Psoas muscle (tissue), 8 donors: ENCODE results near the gene XPO4. TPM values are rescaled to one million over a fixed set of nuclear protein-coding genes. Genes with fewer than 3 reads are reported as not detected.
"Not testable (repeated sequence)": the region's sequence is repeated elsewhere in the genome, so short reads cannot be mapped to it uniquely, and the experiment has no call there.

Source experiments
- ATAC-seq, 4 donors: fragments of 200-7000 bp; cut with Tn5 transposase; one replicate each; pipeline ENCODE4 v1.9.1; 2020; ENCODE audit warnings: moderate library complexity in 3 of 4, mild to moderate bottlenecking in 2 of 4
- DNase-seq, 2 donors: peaks; one replicate each; pipeline ENCODE4 v3.0.0-alpha.2; 2020
- H3K27ac ChIP-seq: fragments of 200-600 bp; one replicate; pipeline ENCODE4 v1.8.0; 2022
- H3K27me3 ChIP-seq, 3 donors: fragments of 200-600 bp in 1 of 3; one replicate each; pipeline versions ENCODE4 v1.6.1 to v1.8.0; 2013 to 2022; ENCODE audit warnings: low read length in 2 of 3, mild to moderate bottlenecking in 2 of 3, moderate library complexity in 1 of 3; ENCODE audit not compliant: insufficient read depth in 3 of 3
- H3K36me3 ChIP-seq, 2 donors: fragments of 200-600 bp in 1 of 2; one replicate each; pipeline versions ENCODE4 v1.6.1 to v1.8.0; 2013 to 2022; ENCODE audit warnings: low read depth in 1 of 2, mild to moderate bottlenecking in 1 of 2, moderate library complexity in 1 of 2; ENCODE audit not compliant: insufficient read depth in 1 of 2
- H3K4me1 ChIP-seq: fragments of 200-600 bp; one replicate; pipeline ENCODE4 v1.8.0; 2022
- H3K4me3 ChIP-seq: fragments of 200-600 bp; one replicate; pipeline ENCODE4 v1.8.0; 2022; ENCODE audit warnings: mild to moderate bottlenecking
- H3K9me3 ChIP-seq: fragments of 200-600 bp; one replicate; pipeline ENCODE4 v1.8.0; 2022
- CTCF ChIP-seq: fragments of 200-600 bp; IDR thresholded peaks from one replicate; pipeline ENCODE4 v1.8.0; 2022; ENCODE audit warnings: antibody characterized with exemption
- WGBS, 3 donors: extraction: QIAGEN DNeasy Blood & Tissue Kit; methylation state at CpG; one replicate each; pipeline versions ENCODE4 v1.1.6 to v1.1.7; 2013; 5-methylcytosine and 5-hydroxymethylcytosine counted together
- intact Hi-C, 2 donors: fragments of 100-400 bp; cut with DNase I; formaldehyde crosslinking; loops; one replicate each; pipeline versions ENCODE4 v1.11.0 to v1.14.2; 2022
- polyA plus RNA-seq, 3 donors: library from polyadenylated mRNA; stranded (reverse); fragments of 200-250 nt; gene quantifications; one replicate each; pipeline ENCODE4 v1.2.3, GENCODE V29; 2013
- total RNA-seq, 4 donors: library from RNA; stranded (reverse); fragmentation: NEBNext Ultra II Directional in 2 of 4; extraction: Animal tissue kit (Norgen Biotek cat#: 25700) in 2 of 4; gene quantifications; one replicate each; pipeline versions ENCODE4 v1.2.1 to v1.2.4, GENCODE V29; 2021 to 2023
- donor health status: healthy with polysubstance abuse.
- donor health status: DM: no; HTN: no; CAD: no; lungs with moderate emphysema.
- donor health status: Bipolar disorder and iron deficiency.
- donor health status: healthy.
- donor health status: DM: yes; HTN: yes; CAD: no.
- donor health status: DM: no; HTN: no; CAD: no.
- donor health status: DM: no; HTN: no; CAD: no.
- donor health status: DM: yes; HTN: yes; CAD: no.

Gene XPO4
- total and polyA plus RNA-seq, 7 donors, result 3.9 to 67.2 (median 12.2) TPM

- Histone ChIP-seq H3K4me1 (peaks cover 14% of the 10 kb centered on the region), H3K9me3 (no peaks in the 10 kb centered on the region), H3K27me3 (no peaks in the 10 kb centered on the region), H3K4me3 (no peak overlapping the region), H3K27ac (peak overlapping the region; percentile 78), H3K36me3 (no peaks in the 10 kb centered on the region)
- intact Hi-C loops, result loop anchor here (5.0 to 10.0 kb wide), 4 partner anchors 122 to 537 kb away; partner anchors contain the start of gene LATS2 (in 2 of the 2)
- 64 to 73% (median 65%) methylated on average over 3 of the region's 3 CpGs for WGBS, 3 donors
- peak in 1 of 4 donors; percentile 17 for ATAC-seq
- no peak for TF ChIP-seq CTCF
- DNase-seq, result no peak
These were observed 37.5 kb upstream of the XPO4 start for GRCh38 chr13:20940083-20940482.

DNA sequence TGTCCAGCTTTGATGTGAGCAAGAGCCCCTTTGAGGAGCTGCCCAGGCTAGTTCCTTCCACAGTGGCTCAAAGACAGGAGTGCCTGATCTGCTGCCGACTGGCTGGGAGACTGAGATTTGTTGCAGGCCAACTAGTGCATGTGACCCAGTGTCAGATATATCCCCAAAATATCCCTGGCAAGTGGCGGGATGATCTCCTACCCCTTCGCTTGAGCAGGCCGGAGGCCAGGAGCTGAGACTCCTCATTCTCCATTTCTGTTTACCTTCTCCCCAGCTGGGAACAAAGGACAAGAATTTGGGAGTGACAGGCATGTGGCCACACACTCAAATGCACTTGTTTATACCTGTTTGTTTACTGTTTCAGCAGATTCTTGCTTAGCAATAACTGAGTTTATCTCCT, 37.1 kb upstream of the XPO4 start:
- ATAC-seq, result peak; percentile 81 to 92 (median 90)
- intact Hi-C loops, result loop anchor here (5.0 to 10.0 kb wide), 4 partner anchors 123 to 538 kb away; partner anchors contain the start of gene LATS2 (in 2 of the 2)
- Histone ChIP-seq H3K9me3 (no peaks in the 10 kb centered on the region), H3K36me3 (no peaks in the 10 kb centered on the region), H3K4me1 (peaks cover 14% of the 10 kb centered on the region), H3K27ac (peak overlapping the region; percentile 78), H3K27me3 (no peaks in the 10 kb centered on the region), H3K4me3 (no peak overlapping the region)
- peak; percentile 24 to 76 for DNase-seq
- 22 to 37% (median 23%) methylated on average over 4 of the region's 4 CpGs for WGBS, 3 donors
- no peak for TF ChIP-seq CTCF

DNA sequence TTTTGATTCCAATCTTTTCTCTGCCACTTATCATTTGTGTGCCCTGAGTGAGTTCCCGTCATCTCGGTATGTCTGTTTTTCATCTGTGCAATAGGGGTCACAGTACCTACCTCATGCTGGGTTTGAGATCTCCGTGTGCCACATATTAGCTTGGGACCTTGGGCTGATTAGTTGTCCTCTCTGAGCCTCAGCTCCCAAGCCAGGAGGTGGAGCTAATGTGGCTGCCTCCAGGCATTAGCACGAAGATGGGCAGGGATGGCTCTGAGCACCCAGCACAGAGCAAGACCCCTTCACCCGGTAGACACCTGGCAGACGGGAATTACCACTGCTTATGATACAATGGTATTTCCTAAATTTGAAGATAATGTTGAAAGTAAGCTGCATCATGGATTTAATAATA, 35.8 kb upstream of the XPO4 start:
- no peaks in the 10 kb centered on the region for H3K9me3 ChIP-seq
- intact Hi-C loops, result no loop called here
- ATAC-seq (no peak), DNase-seq (no peak)
- WGBS, 3 donors, result 78 to 80% (median 79%) methylated on average over 6 of the region's 6 CpGs
- peaks cover 11% of the 10 kb centered on the region for H3K4me1 ChIP-seq
- H3K36me3 ChIP-seq, result no peaks in the 10 kb centered on the region
- H3K27ac ChIP-seq, result no peak overlapping the region
- H3K27me3 ChIP-seq, result no peaks in the 10 kb centered on the region
- no peak overlapping the region for H3K4me3 ChIP-seq
- no peak for TF ChIP-seq CTCF

DNA sequence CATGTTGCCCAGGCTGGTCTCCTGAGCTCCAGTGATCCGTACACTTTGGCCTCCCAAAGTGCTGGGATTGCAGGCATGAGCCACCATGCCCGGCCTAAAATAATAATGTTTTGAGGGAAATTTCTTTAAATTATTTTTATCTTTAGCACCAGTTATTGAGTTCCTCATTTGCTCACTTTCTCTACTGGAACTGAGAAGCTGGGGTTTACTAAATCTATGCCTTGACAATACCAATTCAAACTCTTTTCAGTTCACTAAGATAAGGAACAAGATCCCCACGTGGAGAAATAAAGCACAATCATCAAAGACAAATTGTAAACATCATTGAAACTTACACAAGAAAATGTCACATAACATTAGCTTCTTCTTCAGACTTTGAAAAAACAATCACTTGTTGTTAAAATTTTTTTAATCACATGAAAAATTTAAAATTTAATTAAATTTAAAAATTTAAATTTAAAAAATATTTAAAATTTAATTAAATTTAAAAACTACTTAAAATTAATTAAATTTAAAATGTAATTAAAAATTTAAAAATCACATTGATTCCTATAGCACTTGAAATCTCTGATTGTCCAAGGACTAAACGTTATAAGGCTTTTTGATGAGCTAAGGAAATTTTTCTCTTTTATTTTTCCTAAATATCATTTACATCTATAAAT, 25.2 kb upstream of the XPO4 start:
- Histone ChIP-seq H3K4me3 (no peak overlapping the region), H3K36me3 (no peaks in the 10 kb centered on the region), H3K9me3 (no peaks in the 10 kb centered on the region), H3K27ac (no peak overlapping the region), H3K27me3 (no peaks in the 10 kb centered on the region), H3K4me1 (no peaks in the 10 kb centered on the region)
- WGBS, 3 donors, result 71 to 74% (median 74%) methylated on average over 4 of the region's 4 CpGs
- intact Hi-C loops, result loop anchor here (5.0 to 10.0 kb wide), 2 partner anchors 430 to 753 kb away; no protein-coding TSS in a partner anchor
- DNase-seq (no peak), ATAC-seq (no peak)
- TF ChIP-seq CTCF, result no peak

- not testable (repeated sequence) for DNase-seq, ATAC-seq
- intact Hi-C loops, result loop anchor here (2.0 to 10.0 kb wide), 3 partner anchors 213 to 751 kb away; no protein-coding TSS in a partner anchor
These were observed 22.8 kb upstream of the XPO4 start for GRCh38 chr13:20925395-20925790.

More at GRCh38 chr13:20925395-20925790, 22.8 kb upstream of the XPO4 start:
- 76 to 77% (median 77%) methylated on average over 13 of the region's 13 CpGs for WGBS, 3 donors
- H3K4me1 ChIP-seq, H3K36me3 ChIP-seq, H3K4me3 ChIP-seq, H3K27ac ChIP-seq, H3K27me3 ChIP-seq, H3K9me3 ChIP-seq: not testable (repeated sequence)
